ENCODE results near the gene LINGO4.

Gene LINGO4

GRCh38 chr1:151819227-151819835 is 14.1 kb upstream of the LINGO4 start:
- Histone ChIP-seq H4K20me1 (ENCODE audit: control insufficient read depth, insufficient read depth, low read depth, low read length) (no peaks in the 10 kb centered on the region), H3K27me3 (ENCODE audit: control insufficient read depth, low read length) (peaks cover 16% of the 10 kb centered on the region), H3K9me2 (replicated peaks; ENCODE audit: control insufficient read depth, low read length) (no peaks in the 10 kb centered on the region), H3K36me3 (ENCODE audit: control insufficient read depth, low read length) (no peaks in the 10 kb centered on the region), H3K27ac (ENCODE audit: low read depth, low read length) (no peak overlapping the region), H3K79me2 (ENCODE audit: control insufficient read depth, low read length) (no peaks in the 10 kb centered on the region), H3K4me1 (ENCODE audit: control insufficient read depth, low read length) (peaks cover 3% of the 10 kb centered on the region; the same call in 1 of the 2 replicates), H3K4me2 (ENCODE audit: low read length) (no peak overlapping the region), H3K9me3 (ENCODE audit: control insufficient read depth, insufficient read depth, low read length) (no peaks in the 10 kb centered on the region), H3K4me3 (ENCODE audit: low read length) (no peak overlapping the region), H3F3A (ENCODE audit: control insufficient read depth, insufficient read depth) (no peaks in the 10 kb centered on the region)
- TF ChIP-seq, protein P1, sequence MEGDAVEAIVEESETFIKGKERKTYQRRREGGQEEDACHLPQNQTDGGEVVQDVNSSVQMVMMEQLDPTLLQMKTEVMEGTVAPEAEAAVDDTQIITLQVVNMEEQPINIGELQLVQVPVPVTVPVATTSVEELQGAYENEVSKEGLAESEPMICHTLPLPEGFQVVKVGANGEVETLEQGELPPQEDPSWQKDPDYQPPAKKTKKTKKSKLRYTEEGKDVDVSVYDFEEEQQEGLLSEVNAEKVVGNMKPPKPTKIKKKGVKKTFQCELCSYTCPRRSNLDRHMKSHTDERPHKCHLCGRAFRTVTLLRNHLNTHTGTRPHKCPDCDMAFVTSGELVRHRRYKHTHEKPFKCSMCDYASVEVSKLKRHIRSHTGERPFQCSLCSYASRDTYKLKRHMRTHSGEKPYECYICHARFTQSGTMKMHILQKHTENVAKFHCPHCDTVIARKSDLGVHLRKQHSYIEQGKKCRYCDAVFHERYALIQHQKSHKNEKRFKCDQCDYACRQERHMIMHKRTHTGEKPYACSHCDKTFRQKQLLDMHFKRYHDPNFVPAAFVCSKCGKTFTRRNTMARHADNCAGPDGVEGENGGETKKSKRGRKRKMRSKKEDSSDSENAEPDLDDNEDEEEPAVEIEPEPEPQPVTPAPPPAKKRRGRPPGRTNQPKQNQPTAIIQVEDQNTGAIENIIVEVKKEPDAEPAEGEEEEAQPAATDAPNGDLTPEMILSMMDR (IDR thresholded peaks at IDR 0.05; ENCODE audit: low read depth, low read length, poor library complexity, severe bottlenecking): no peak
- TF ChIP-seq EZH2phosphoT487 (IDR thresholded peaks at IDR 0.05; ENCODE audit: borderline replicate concordance, low read length): no peak

DNA sequence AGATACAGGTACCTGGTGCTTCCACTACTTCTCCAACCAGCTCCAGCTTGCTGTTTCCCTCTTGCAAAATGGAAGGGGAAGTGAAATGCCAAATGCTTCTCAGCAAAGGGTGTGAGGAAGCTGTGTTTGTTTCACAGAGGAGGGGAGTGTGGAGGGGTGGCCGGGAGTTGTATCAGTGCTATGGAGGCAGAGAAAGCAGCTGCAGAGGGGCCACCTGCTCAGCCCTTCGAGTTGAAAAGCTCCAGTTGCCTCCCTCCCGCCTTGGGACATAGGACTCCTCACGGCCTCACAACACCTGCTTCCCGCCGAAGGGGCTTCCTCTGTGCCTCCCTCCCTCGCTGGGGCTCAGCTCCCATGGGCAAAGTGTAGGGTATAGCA is 12.1 kb upstream of the LINGO4 start:
- Histone ChIP-seq H4K20me1 (ENCODE audit: control insufficient read depth, insufficient read depth, low read depth, low read length) (no peaks in the 10 kb centered on the region), H3K4me3 (ENCODE audit: low read length) (no peak overlapping the region), H3K27me3 (ENCODE audit: control insufficient read depth, low read length) (peaks cover 16% of the 10 kb centered on the region), H3K9me3 (ENCODE audit: control insufficient read depth, insufficient read depth, low read length) (no peaks in the 10 kb centered on the region), H3K27ac (ENCODE audit: low read depth, low read length) (no peak overlapping the region), H3K4me1 (ENCODE audit: control insufficient read depth, low read length) (peaks cover 3% of the 10 kb centered on the region; the same call in 1 of the 2 replicates), H3K79me2 (ENCODE audit: control insufficient read depth, low read length) (no peaks in the 10 kb centered on the region), H3K4me2 (ENCODE audit: low read length) (no peak overlapping the region), H3K36me3 (ENCODE audit: control insufficient read depth, low read length) (no peaks in the 10 kb centered on the region), H3K9me2 (replicated peaks; ENCODE audit: control insufficient read depth, low read length) (no peaks in the 10 kb centered on the region), H3F3A (ENCODE audit: control insufficient read depth, insufficient read depth) (no peaks in the 10 kb centered on the region)
- no peak for TF ChIP-seq EZH2phosphoT487 (IDR thresholded peaks at IDR 0.05; ENCODE audit: borderline replicate concordance, low read length)
- TF ChIP-seq, protein P1 (IDR thresholded peaks at IDR 0.05; ENCODE audit: low read depth, low read length, poor library complexity, severe bottlenecking): no peak

DNA sequence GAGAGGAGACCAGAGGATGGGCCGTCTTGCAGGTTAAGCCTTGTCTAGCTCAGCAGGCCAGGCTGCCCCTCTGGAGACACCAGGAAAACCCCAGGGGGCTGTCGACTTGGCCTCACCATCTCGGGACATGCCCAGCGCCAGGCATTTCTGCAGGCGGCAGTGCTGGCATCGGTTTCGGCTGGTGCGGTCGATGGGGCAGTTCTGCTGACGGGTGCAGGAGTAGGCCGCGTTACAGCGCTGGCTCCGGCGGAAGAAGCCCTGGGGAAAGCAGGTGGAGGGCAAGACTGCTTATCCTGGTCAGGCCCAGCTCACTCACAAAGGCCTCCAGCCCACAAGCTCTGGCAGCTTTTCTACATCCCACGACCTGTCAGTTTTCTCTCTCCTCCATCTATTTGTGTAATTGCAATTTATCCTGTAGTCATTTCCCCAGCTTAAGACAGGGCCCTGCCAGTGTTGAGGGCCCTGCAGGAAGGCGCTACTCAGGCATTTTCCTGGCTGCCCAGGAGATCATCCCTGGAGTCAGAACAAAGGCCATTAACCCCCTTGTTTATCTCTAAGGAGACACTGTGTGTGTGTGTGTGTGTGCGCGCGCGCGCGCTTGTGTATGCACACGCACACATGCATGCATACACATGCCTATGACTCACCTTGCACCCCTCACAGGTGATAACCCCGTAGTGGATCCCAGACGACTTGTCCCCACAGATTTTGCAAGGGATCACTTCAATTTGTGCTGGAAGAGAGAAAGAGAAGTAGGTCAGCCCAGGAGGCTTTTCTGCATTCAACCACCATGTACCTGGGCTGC is 11.5 kb upstream of the LINGO4 start:
- Histone ChIP-seq H3K9me2 (replicated peaks; ENCODE audit: control insufficient read depth, low read length) (no peaks in the 10 kb centered on the region), H3K79me2 (ENCODE audit: control insufficient read depth, low read length) (no peaks in the 10 kb centered on the region), H4K20me1 (ENCODE audit: control insufficient read depth, insufficient read depth, low read depth, low read length) (no peaks in the 10 kb centered on the region), H3K9me3 (ENCODE audit: control insufficient read depth, insufficient read depth, low read length) (no peaks in the 10 kb centered on the region), H3K27ac (ENCODE audit: low read depth, low read length) (no peak overlapping the region), H3K36me3 (ENCODE audit: control insufficient read depth, low read length) (no peaks in the 10 kb centered on the region), H3K4me2 (ENCODE audit: low read length) (no peak overlapping the region), H3F3A (ENCODE audit: control insufficient read depth, insufficient read depth) (no peaks in the 10 kb centered on the region), H3K4me3 (ENCODE audit: low read length) (no peak overlapping the region), H3K27me3 (ENCODE audit: control insufficient read depth, low read length) (peaks cover 16% of the 10 kb centered on the region), H3K4me1 (ENCODE audit: control insufficient read depth, low read length) (peaks cover 3% of the 10 kb centered on the region; the same call in 1 of the 2 replicates)
- TF ChIP-seq, protein P1 (IDR thresholded peaks at IDR 0.05; ENCODE audit: low read depth, low read length, poor library complexity, severe bottlenecking): no peak
- TF ChIP-seq EZH2phosphoT487 (IDR thresholded peaks at IDR 0.05; ENCODE audit: borderline replicate concordance, low read length): no peak
